Activated naive CD8-positive, alpha-beta T cell treated with anti-CD3 and anti-CD28 coated beads for 36 hours (primary cell): Measurements from ENCODE around the gene LRP1B. TPM values are rescaled to one million over a fixed set of nuclear protein-coding genes. Genes with fewer than 3 reads are reported as not detected.

Experiments
- DNase-seq: peaks from one replicate; pipeline ENCODE4 v3.0.0; 2021
- H3K27ac Mint-ChIP-seq: one replicate; pipeline ENCODE4 v1.8.0; 2022; ENCODE audit warnings: mild to moderate bottlenecking, moderate library complexity, mixed read lengths
- H3K27me3 Mint-ChIP-seq: one replicate; pipeline ENCODE4 v1.8.0; 2022; ENCODE audit warnings: mild to moderate bottlenecking, mixed read lengths
- H3K36me3 Mint-ChIP-seq: one replicate; pipeline ENCODE4 v1.8.0; 2021; ENCODE audit warnings: mild to moderate bottlenecking, mixed read lengths
- H3K4me1 Mint-ChIP-seq: one replicate; pipeline ENCODE4 v1.8.0; 2021; ENCODE audit warnings: mixed read lengths
- H3K4me3 Mint-ChIP-seq: one replicate; pipeline ENCODE4 v1.8.0; 2022; ENCODE audit warnings: mild to moderate bottlenecking, moderate library complexity, mixed read lengths
- H3K9me3 Mint-ChIP-seq: one replicate; pipeline ENCODE4 v1.8.0; 2022; ENCODE audit warnings: mixed read lengths
- total RNA-seq, 2 experiments: library from RNA; stranded (reverse); gene quantifications; one replicate each; pipeline ENCODE4 v1.2.3, GENCODE V29; 2021

Gene LRP1B
- total RNA-seq, 2 experiments from 2014 or later, result not detected

GRCh38 chr2:141348481-141348880 lies 782.3 kb downstream of the LRP1B start:
- Mint-ChIP-seq H3K4me3 (no peak overlapping the region), H3K9me3 (peaks cover 4% of the 10 kb centered on the region), H3K27ac (no peak overlapping the region), H3K4me1 (no peaks in the 10 kb centered on the region), H3K36me3 (no peaks in the 10 kb centered on the region), H3K27me3 (no peaks in the 10 kb centered on the region)
- DNase-seq, result no peak

- peaks cover 5% of the 10 kb centered on the region for H3K9me3 Mint-ChIP-seq
- H3K36me3 Mint-ChIP-seq, result no peaks in the 10 kb centered on the region
- DNase-seq, result no peak
- H3K27me3 Mint-ChIP-seq, result no peaks in the 10 kb centered on the region
- H3K27ac Mint-ChIP-seq, result no peak overlapping the region
- H3K4me1 Mint-ChIP-seq, result no peaks in the 10 kb centered on the region
- H3K4me3 Mint-ChIP-seq, result no peak overlapping the region
Observed at GRCh38 chr2:141341444-141341843, 789.4 kb downstream of the LRP1B start.

GRCh38 chr2:141331127-141331526 lies 799.7 kb downstream of the LRP1B start:
- no peaks in the 10 kb centered on the region for H3K4me1 Mint-ChIP-seq
- no peak overlapping the region for H3K4me3 Mint-ChIP-seq
- no peaks in the 10 kb centered on the region for H3K36me3 Mint-ChIP-seq
- H3K27me3 Mint-ChIP-seq, result no peaks in the 10 kb centered on the region
- peaks cover 2% of the 10 kb centered on the region for H3K9me3 Mint-ChIP-seq
- DNase-seq, result no peak
- H3K27ac Mint-ChIP-seq, result no peak overlapping the region

GRCh38 chr2:141329964-141330363 lies 800.9 kb downstream of the LRP1B start:
- no peak for DNase-seq

GRCh38 chr2:141323571-141323970 lies 807.2 kb downstream of the LRP1B start:
- no peak for DNase-seq
- no peak overlapping the region for H3K27ac Mint-ChIP-seq
- no peak overlapping the region for H3K4me3 Mint-ChIP-seq
- H3K27me3 Mint-ChIP-seq, result no peaks in the 10 kb centered on the region
- no peaks in the 10 kb centered on the region for H3K4me1 Mint-ChIP-seq
- no peaks in the 10 kb centered on the region for H3K36me3 Mint-ChIP-seq
- H3K9me3 Mint-ChIP-seq, result peaks cover 1% of the 10 kb centered on the region

More at GRCh38 chr2:141329964-141330363, 800.9 kb downstream of the LRP1B start:
- Mint-ChIP-seq H3K36me3 (no peaks in the 10 kb centered on the region), H3K4me3 (no peak overlapping the region), H3K4me1 (no peaks in the 10 kb centered on the region), H3K9me3 (peaks cover 2% of the 10 kb centered on the region), H3K27ac (no peak overlapping the region), H3K27me3 (no peaks in the 10 kb centered on the region)

- no peak for DNase-seq
- H3K27ac Mint-ChIP-seq, result no peak overlapping the region
- H3K9me3 Mint-ChIP-seq, result peaks cover 4% of the 10 kb centered on the region
- no peaks in the 10 kb centered on the region for H3K36me3 Mint-ChIP-seq
- H3K4me3 Mint-ChIP-seq, result no peak overlapping the region
- no peaks in the 10 kb centered on the region for H3K27me3 Mint-ChIP-seq
- H3K4me1 Mint-ChIP-seq, result no peaks in the 10 kb centered on the region
Observed at GRCh38 chr2:141317986-141318385, 812.8 kb downstream of the LRP1B start.

GRCh38 chr2:141316606-141317005 lies 814.2 kb downstream of the LRP1B start:
- Mint-ChIP-seq H3K27ac (no peak overlapping the region), H3K4me1 (no peaks in the 10 kb centered on the region), H3K27me3 (no peaks in the 10 kb centered on the region), H3K9me3 (peaks cover 4% of the 10 kb centered on the region), H3K4me3 (no peak overlapping the region), H3K36me3 (no peaks in the 10 kb centered on the region)
- DNase-seq, result no peak

GRCh38 chr2:141316103-141316502 lies 814.7 kb downstream of the LRP1B start:
- Mint-ChIP-seq H3K36me3 (no peaks in the 10 kb centered on the region), H3K27ac (no peak overlapping the region), H3K4me1 (no peaks in the 10 kb centered on the region), H3K27me3 (no peaks in the 10 kb centered on the region), H3K4me3 (no peak overlapping the region), H3K9me3 (peaks cover 4% of the 10 kb centered on the region)
- no peak for DNase-seq

- DNase-seq, result no peak
- peaks cover 6% of the 10 kb centered on the region for H3K9me3 Mint-ChIP-seq
- no peaks in the 10 kb centered on the region for H3K27me3 Mint-ChIP-seq
- no peak overlapping the region for H3K4me3 Mint-ChIP-seq
- no peak overlapping the region for H3K27ac Mint-ChIP-seq
- no peaks in the 10 kb centered on the region for H3K4me1 Mint-ChIP-seq
- no peaks in the 10 kb centered on the region for H3K36me3 Mint-ChIP-seq
Observed at GRCh38 chr2:141313972-141314371, 816.8 kb downstream of the LRP1B start.

GRCh38 chr2:141311430-141311829 lies 819.4 kb downstream of the LRP1B start:
- no peaks in the 10 kb centered on the region for H3K27me3 Mint-ChIP-seq
- H3K4me1 Mint-ChIP-seq, result no peaks in the 10 kb centered on the region
- peaks cover 4% of the 10 kb centered on the region for H3K9me3 Mint-ChIP-seq
- no peak for DNase-seq
- no peak overlapping the region for H3K27ac Mint-ChIP-seq
- H3K4me3 Mint-ChIP-seq, result no peak overlapping the region
- no peaks in the 10 kb centered on the region for H3K36me3 Mint-ChIP-seq

GRCh38 chr2:141306368-141306767 lies 824.4 kb downstream of the LRP1B start:
- Mint-ChIP-seq H3K36me3 (no peaks in the 10 kb centered on the region), H3K9me3 (peaks cover 2% of the 10 kb centered on the region), H3K27ac (no peak overlapping the region), H3K27me3 (no peaks in the 10 kb centered on the region), H3K4me1 (no peaks in the 10 kb centered on the region), H3K4me3 (no peak overlapping the region)
- DNase-seq, result no peak

GRCh38 chr2:141301551-141301950 lies 829.3 kb downstream of the LRP1B start:
- H3K27ac Mint-ChIP-seq, result no peak overlapping the region
- DNase-seq, result no peak

GRCh38 chr2:141280037-141280436 lies 850.8 kb downstream of the LRP1B start:
- no peaks in the 10 kb centered on the region for H3K4me1 Mint-ChIP-seq

More at GRCh38 chr2:141301551-141301950, 829.3 kb downstream of the LRP1B start:
- Mint-ChIP-seq H3K4me3 (no peak overlapping the region), H3K27me3 (no peaks in the 10 kb centered on the region), H3K9me3 (no peaks in the 10 kb centered on the region), H3K36me3 (no peaks in the 10 kb centered on the region), H3K4me1 (no peaks in the 10 kb centered on the region)

GRCh38 chr2:141271346-141271745 lies 859.5 kb downstream of the LRP1B start:
- DNase-seq, result no peak
- no peaks in the 10 kb centered on the region for H3K4me1 Mint-ChIP-seq
- no peaks in the 10 kb centered on the region for H3K27me3 Mint-ChIP-seq
- H3K9me3 Mint-ChIP-seq, result peaks cover 9% of the 10 kb centered on the region
- H3K27ac Mint-ChIP-seq, result no peak overlapping the region
- no peak overlapping the region for H3K4me3 Mint-ChIP-seq
- no peaks in the 10 kb centered on the region for H3K36me3 Mint-ChIP-seq

More at GRCh38 chr2:141280037-141280436, 850.8 kb downstream of the LRP1B start:
- H3K27ac Mint-ChIP-seq, result no peak overlapping the region
- no peaks in the 10 kb centered on the region for H3K27me3 Mint-ChIP-seq
- DNase-seq, result no peak
- no peaks in the 10 kb centered on the region for H3K36me3 Mint-ChIP-seq
- H3K4me3 Mint-ChIP-seq, result no peak overlapping the region
- peaks cover 2% of the 10 kb centered on the region for H3K9me3 Mint-ChIP-seq

- Mint-ChIP-seq H3K36me3 (no peaks in the 10 kb centered on the region), H3K4me3 (no peak overlapping the region)
Observed at GRCh38 chr2:141264848-141265247, 866.0 kb downstream of the LRP1B start.

GRCh38 chr2:141260911-141261310 lies 869.9 kb downstream of the LRP1B start:
- no peak overlapping the region for H3K27ac Mint-ChIP-seq
- no peak for DNase-seq
- H3K27me3 Mint-ChIP-seq, result no peaks in the 10 kb centered on the region
- no peak overlapping the region for H3K4me3 Mint-ChIP-seq
- no peaks in the 10 kb centered on the region for H3K4me1 Mint-ChIP-seq
- H3K9me3 Mint-ChIP-seq, result peaks cover 1% of the 10 kb centered on the region
- H3K36me3 Mint-ChIP-seq, result no peaks in the 10 kb centered on the region

More at GRCh38 chr2:141264848-141265247, 866.0 kb downstream of the LRP1B start:
- no peaks in the 10 kb centered on the region for H3K27me3 Mint-ChIP-seq
- no peaks in the 10 kb centered on the region for H3K4me1 Mint-ChIP-seq
- peaks cover 5% of the 10 kb centered on the region for H3K9me3 Mint-ChIP-seq
- DNase-seq, result no peak
- no peak overlapping the region for H3K27ac Mint-ChIP-seq

GRCh38 chr2:141259683-141260082 lies 871.1 kb downstream of the LRP1B start:
- no peaks in the 10 kb centered on the region for H3K27me3 Mint-ChIP-seq
- no peak overlapping the region for H3K27ac Mint-ChIP-seq

More at GRCh38 chr2:141259683-141260082, 871.1 kb downstream of the LRP1B start:
- H3K9me3 Mint-ChIP-seq, result peaks cover 1% of the 10 kb centered on the region
- no peak overlapping the region for H3K4me3 Mint-ChIP-seq
- H3K4me1 Mint-ChIP-seq, result no peaks in the 10 kb centered on the region
- no peak for DNase-seq
- no peaks in the 10 kb centered on the region for H3K36me3 Mint-ChIP-seq
